ENCODE data around the gene ADAMTSL2.

DNA sequence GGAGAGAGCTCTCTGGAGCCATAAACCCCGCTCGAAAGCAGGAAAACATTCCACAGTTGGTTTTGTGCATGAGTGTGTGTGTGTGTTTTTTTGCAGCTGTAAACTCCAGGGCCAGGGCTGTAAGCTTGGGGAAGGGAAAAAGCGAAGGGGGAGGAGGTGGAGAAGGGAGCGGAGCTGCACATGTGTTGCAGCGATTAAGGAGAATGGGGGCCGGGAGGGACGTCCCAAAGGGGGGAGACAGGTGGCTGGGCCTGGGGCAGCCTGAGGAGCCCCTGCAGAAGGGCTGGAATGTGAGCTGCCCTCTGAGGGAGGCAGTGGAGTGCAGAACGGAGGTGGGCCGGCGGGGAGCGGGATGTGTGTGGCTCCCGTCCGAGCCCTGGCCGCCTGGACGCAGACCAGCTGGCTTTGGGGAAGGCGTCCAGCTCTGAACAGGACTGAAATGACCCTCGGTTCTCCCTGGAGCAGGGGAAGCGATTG, 7.0 kb upstream of the ADAMTSL2 start:
- no peak for TF ChIP-seq TAF1 (IDR thresholded peaks at IDR 0.05; ENCODE audit: borderline replicate concordance, insufficient read depth, low read length)
- TF ChIP-seq, protein P1, sequence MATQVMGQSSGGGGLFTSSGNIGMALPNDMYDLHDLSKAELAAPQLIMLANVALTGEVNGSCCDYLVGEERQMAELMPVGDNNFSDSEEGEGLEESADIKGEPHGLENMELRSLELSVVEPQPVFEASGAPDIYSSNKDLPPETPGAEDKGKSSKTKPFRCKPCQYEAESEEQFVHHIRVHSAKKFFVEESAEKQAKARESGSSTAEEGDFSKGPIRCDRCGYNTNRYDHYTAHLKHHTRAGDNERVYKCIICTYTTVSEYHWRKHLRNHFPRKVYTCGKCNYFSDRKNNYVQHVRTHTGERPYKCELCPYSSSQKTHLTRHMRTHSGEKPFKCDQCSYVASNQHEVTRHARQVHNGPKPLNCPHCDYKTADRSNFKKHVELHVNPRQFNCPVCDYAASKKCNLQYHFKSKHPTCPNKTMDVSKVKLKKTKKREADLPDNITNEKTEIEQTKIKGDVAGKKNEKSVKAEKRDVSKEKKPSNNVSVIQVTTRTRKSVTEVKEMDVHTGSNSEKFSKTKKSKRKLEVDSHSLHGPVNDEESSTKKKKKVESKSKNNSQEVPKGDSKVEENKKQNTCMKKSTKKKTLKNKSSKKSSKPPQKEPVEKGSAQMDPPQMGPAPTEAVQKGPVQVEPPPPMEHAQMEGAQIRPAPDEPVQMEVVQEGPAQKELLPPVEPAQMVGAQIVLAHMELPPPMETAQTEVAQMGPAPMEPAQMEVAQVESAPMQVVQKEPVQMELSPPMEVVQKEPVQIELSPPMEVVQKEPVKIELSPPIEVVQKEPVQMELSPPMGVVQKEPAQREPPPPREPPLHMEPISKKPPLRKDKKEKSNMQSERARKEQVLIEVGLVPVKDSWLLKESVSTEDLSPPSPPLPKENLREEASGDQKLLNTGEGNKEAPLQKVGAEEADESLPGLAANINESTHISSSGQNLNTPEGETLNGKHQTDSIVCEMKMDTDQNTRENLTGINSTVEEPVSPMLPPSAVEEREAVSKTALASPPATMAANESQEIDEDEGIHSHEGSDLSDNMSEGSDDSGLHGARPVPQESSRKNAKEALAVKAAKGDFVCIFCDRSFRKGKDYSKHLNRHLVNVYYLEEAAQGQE (IDR thresholded peaks at IDR 0.05; ENCODE audit: insufficient read depth in 1 of 2, low read depth in 2 of 2, low read length in 2 of 2) = no peak
